Stimulated activated naive B cell treated with anti-CD40 and anti-IgM and Interleukin-4, amounts not matched to agents 10 μg/mL and 1 μg/mL and 100 μg/mL, for 72 hours (primary cell): Measurements from ENCODE around the gene PGAM1.

Experiments
- ATAC-seq, 2 donors: fragments of 150-1000 bp; cut with Tn5 transposase; replicated peaks; 2 replicates each; pipeline ENCODE4 v1.10.0; 2021; ENCODE audit warnings: moderate library complexity in 1 of 2
- DNase-seq: peaks from one replicate; pipeline ENCODE4 v3.0.0; 2021
- H3K27ac Mint-ChIP-seq: one replicate; pipeline ENCODE4 v1.8.0; 2022; ENCODE audit warnings: mild to moderate bottlenecking, mixed read lengths
- H3K27me3 Mint-ChIP-seq, 2 donors: one replicate each; pipeline ENCODE4 v1.8.0; 2022; ENCODE audit warnings: mixed read lengths in 2 of 2
- H3K36me3 Mint-ChIP-seq, 2 donors: one replicate each; pipeline ENCODE4 v1.8.0; 2022; ENCODE audit warnings: mixed read lengths in 2 of 2, mild to moderate bottlenecking in 1 of 2
- H3K4me1 Mint-ChIP-seq, 2 donors: one replicate each; pipeline ENCODE4 v1.8.0; 2022; ENCODE audit warnings: mixed read lengths in 2 of 2, mild to moderate bottlenecking in 1 of 2
- H3K4me3 Mint-ChIP-seq, 2 donors: one replicate each; pipeline ENCODE4 v1.8.0; 2022; ENCODE audit warnings: mild to moderate bottlenecking in 2 of 2, mixed read lengths in 2 of 2, moderate library complexity in 1 of 2
- H3K9me3 Mint-ChIP-seq, 2 donors: one replicate each; pipeline ENCODE4 v1.8.0; 2022; ENCODE audit warnings: mixed read lengths in 2 of 2, mild to moderate bottlenecking in 1 of 2

The PGAM1 gene

DNA sequence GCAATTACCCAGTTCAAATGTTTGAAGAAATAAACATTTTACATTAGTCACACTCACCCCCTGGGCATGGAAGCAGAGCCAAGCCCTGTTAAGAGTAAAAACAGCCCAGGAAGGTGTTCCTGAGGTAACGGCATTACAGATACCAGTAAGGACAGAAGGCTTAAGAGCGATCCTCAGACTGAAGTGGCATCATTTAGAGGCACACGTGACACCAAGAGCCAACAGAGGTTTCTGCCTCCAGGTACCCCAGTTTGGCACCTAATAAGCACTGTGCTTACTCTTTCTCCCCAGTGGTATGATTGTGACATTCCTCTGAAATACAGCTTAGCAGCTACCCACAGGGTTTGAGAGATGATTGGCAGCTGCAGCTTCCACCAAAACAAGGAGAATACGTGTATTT is 55.1 kb downstream of the PGAM1 start:
- no peak for DNase-seq
- peaks cover 34 to 60% of the 10 kb centered on the region in 2 donors for H3K36me3 Mint-ChIP-seq
- no peak overlapping the region for H3K4me3 Mint-ChIP-seq
- peaks cover under 1 to 2% of the 10 kb centered on the region in 2 donors for H3K4me1 Mint-ChIP-seq
- no peak for ATAC-seq
- H3K27me3 Mint-ChIP-seq: no peaks in the 10 kb centered on the region
- H3K27ac Mint-ChIP-seq: no peak overlapping the region
- H3K9me3 Mint-ChIP-seq: no peaks in the 10 kb centered on the region

GRCh38 chr10:97482381-97482780 is 56.4 kb downstream of the PGAM1 start:
- H3K27me3 Mint-ChIP-seq: no peaks in the 10 kb centered on the region
- H3K4me1 Mint-ChIP-seq: peaks cover 5 to 7% of the 10 kb centered on the region in 2 donors
- H3K4me3 Mint-ChIP-seq: no peak overlapping the region
- no peak overlapping the region for H3K27ac Mint-ChIP-seq
- ATAC-seq (no peak), DNase-seq (no peak)
- no peaks in the 10 kb centered on the region for H3K9me3 Mint-ChIP-seq
- H3K36me3 Mint-ChIP-seq: peaks cover 27 to 50% of the 10 kb centered on the region in 2 donors
